AG08396 (cell line): ENCODE data around the gene ACSF3.

Experiments
- DNase-seq: peaks from one replicate; pipeline ENCODE4 v3.0.0; 2012; ENCODE audit warnings: low spot score, mixed read lengths

Gene ACSF3

DNA sequence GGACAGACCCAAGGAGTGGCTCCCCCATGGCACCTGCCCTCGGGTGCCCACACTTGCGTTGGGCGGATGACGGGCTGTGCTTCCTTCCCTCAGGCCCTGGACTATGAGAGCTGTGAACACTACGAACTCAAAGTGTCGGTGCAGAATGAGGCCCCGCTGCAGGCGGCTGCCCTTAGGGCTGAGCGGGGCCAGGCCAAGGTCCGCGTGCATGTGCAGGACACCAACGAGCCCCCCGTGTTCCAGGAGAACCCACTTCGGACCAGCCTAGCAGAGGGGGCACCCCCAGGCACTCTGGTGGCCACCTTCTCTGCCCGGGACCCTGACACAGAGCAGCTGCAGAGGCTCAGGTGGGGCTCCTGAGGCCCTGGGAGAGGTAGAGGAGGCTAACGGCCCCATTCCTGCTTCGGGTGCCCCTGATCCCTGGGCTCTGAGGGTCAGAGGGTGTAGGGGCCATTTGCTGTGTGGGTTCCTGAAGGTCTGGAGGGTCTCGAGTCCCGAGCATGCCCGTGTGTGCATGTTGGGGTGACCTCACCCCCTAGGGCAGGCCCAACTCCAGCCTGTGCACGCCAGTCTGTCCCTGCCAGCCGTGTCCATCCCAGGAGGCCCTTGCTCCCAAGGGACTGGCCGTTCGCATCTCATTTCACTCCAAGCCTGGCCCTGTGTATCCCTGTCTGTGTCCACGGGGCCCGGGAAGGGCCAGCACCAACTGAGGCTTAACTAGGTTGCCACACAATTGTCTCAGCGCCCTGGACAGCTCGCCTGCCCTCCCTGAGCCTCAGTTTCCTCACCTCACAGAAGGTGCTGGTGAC lies 96.7 kb downstream of the ACSF3 start:
- DNase-seq: no peak

DNA sequence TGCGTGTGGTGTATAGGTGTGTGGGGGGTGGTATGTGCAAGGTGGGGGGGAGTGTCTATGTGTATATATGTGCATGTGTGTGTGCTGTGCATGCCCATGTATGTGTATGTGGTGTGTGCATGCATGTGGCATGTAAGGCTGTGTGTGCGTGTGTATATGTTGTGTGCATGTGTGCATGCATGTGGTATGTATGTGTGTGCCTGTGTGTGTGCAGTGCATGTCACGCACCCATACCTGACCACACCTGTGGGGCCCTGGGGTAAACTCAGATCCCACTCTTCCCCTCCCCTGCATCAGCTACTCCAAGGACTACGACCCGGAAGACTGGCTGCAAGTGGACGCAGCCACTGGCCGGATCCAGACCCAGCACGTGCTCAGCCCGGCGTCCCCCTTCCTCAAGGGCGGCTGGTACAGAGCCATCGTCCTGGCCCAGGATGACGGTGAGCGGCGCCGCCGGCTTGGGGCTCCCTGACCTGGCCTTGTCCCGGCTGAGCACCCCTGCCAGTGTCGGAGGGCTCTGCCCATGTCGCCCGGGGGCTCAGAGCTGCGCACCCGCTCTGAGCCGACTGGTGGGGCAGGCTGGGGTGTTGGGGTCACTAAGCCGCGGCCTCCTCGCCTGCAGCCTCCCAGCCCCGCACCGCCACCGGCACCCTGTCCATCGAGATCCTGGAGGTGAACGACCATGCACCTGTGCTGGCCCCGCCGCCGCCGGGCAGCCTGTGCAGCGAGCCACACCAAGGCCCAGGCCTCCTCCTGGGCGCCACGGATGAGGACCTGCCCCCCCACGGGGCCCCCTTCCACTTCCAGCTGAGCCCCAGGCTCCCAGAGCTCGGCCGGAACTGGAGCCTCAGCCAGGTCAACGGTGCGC lies 97.6 kb downstream of the ACSF3 start:
- DNase-seq: no peak

DNA sequence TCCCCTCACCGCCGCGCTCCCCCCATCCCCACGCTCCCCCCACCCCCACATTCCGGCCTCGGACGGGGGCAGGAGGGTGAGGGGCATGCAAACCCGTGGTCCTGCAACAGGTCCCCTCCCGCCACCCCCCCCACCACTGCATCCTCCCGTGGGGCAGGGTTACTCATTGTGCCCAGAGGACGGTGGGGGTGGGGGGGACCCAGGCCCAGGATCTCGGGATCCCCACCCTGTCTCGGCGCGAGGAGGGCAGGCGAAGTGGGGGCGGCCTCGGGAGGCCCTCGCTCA lies 98.2 kb downstream of the ACSF3 start:
- DNase-seq: no peak

DNA sequence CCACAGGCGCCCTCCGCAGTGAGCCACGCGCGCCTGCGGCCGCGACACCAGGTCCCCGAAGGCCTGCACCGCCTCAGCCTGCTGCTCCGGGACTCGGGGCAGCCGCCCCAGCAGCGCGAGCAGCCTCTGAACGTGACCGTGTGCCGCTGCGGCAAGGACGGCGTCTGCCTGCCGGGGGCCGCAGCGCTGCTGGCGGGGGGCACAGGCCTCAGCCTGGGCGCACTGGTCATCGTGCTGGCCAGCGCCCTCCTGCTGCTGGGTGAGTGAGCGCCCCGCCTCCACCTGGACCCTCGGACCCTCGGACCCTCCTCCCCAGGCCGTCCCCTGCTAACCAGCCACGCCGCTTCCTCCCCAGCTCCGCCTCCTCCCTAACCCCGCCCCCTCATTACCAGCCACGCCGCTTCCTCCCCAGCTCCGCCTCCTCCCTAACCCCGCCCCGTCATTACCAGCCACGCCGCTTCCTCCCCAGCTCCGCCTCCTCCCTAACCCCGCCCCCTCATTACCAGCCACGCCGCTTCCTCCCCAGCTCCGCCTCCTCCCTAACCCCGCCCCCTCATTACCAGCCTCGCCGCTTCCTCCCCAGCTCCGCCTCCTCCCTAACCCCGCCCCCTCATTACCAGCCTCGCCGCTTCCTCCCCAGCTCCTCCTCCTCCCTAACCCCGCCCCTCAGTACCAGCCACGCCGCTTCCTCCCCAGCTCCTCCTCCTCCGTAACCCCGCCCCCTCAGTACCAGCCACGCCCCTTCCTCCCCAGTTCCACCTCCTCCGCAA lies 98.7 kb downstream of the ACSF3 start:
- DNase-seq: peak; percentile 91

DNA sequence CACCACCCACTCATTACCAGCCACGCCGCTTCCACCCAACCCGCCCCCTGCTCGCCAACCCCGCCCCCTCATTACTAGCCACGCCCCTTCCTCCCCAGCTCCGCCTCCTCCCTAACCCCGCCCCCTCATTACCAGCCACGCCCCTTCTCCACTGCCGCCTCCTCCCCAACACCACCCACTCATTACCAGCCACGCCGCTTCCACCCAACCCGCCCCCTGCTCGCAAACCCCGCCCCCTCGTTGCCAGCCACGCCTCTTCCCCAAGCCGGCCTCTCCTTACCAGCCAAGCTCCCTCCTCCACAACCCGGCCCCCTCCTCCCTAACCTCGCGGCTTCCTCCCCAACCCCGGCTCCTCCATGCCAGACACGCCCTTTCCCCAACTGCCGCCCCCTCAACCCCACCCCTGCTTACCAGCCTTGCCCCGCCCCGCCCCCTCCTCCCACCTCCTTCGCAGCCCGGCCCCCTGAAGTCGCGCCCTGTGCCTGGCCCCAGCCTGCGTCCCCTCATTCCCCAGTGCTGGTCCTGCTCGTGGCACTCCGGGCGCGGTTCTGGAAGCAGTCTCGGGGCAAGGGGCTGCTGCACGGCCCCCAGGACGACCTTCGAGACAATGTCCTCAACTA lies 99.4 kb downstream of the ACSF3 start:
- peak; percentile 92 for DNase-seq

DNA sequence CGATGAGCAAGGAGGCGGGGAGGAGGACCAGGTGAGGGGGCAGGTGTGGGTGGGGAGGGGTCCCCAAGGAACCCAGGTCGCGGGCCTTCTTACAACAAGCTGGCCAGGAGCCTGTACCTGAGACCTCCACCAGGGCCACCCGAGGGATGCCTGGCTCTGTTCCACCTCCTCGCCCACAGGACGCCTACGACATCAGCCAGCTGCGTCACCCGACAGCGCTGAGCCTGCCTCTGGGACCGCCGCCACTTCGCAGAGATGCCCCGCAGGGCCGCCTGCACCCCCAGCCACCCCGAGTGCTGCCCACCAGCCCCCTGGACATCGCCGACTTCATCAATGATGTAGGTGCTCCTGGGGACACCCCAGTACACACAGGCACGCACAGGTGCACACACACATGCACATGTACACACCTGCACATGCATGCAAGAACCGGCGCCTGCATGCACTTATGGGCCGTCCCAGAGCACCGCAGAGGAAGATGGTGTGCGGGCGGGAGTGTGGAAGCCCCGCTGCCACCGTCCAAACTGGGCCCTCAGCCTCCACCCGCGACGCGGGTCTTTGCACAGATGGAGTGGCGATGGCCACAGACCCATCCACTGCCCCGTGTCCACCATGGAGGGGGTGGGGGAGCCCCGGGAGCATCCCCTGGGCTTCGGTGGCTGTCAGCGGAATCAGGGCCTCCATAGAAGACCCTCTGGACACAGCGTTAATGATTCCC lies 100.1 kb downstream of the ACSF3 start:
- DNase-seq: no peak

DNA sequence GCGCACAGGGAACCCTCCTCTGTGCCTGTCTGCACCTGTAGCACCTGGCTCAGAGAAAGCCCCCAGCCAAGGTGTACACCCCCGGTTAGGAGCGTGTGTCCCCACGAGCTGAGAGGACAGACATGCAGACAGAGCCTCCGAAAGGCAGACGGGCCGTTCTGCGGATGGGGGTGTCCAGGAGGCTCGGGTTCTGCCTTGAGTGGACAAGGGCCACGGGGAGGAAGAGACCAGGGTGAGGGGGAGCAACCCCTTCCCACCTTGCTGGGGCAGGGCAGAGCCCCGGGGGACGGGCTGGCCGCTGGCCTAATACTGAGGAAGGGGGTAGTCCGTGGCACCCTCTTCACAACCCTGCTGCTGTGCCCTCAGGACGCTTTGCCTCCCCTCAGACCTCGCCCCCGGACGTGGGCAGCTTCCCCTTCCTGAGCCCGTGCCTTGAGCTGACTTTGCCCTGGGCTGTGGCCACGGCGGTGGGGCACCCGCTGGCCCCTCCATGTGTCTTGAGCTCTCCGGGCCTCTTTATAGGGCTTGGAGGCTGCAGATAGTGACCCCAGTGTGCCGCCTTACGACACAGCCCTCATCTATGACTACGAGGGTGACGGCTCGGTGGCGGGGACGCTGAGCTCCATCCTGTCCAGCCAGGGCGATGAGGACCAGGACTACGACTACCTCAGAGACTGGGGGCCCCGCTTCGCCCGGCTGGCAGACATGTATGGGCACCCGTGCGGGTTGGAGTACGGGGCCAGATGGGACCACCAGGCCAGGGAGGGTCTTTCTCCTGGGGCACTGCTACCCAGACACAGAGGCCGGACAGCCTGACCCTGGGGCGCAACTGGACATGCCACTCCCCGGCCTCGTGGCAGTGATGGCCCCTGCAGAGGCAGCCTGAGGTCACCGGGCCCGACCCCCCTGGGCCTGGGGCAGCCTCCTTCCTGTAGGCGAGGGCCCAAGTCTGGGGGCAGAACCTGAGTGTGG lies 101.0 kb downstream of the ACSF3 start:
- no peak for DNase-seq

DNA sequence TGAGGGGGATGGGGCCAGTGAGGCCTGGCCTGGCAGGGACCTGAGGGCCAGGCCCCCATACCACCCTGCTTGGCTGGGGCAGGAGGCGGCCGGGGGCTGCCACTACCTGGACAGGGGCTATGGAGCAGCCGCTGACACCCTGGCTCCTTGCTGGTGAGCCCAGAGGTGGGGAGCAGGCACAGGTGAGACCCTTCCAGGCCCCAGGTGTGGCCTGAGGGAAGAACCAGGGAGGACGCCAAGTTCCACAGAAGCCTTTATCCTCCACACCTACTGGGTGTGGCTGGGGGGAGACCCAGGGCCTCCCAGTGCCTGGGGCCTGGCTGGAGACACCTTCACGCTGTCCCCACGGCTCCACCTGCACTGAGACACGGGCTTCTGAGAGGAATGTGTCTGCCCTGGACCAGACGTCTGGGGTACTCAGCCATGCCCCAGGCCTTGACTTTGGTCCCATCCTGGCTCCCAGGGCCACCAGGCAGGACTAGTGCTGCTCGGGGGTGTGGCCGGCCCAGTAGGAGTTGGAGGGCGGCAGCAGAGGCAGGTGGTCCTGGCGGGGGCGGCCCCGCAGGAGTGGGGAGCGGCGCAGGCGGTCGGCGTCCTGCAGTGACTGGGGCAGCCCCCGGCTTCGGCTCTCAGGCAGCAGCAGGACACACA lies 102.0 kb downstream of the ACSF3 start:
- DNase-seq: no peak

DNA sequence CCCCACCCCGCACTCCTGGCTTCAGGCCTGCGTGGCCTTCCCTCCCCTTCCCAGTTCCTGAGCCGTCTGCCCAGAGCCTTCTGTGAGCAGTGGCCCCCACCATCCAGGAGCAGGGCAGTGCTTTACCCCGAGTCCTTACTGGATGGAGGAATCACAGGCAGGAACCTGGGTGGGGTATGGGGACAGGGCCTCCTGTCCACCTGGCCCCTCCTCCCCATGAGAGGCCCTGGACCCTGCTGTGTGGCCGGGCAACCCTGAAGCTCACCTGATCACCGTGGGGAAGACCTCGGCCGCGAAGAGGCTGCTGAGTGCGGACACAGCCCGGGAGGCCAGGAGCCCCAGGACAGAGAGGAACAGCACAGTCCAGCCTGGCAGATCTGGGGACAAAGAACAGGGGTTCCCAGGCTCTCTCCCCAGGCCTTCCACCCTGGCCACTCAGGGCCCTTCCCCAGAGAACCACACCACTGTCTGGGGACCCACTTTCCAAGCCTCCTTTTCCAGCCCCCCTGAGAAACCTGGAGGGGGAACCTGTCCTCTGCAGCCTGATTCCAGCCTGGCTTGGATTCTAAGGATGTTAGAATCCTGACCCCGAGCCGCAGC lies 103.5 kb downstream of the ACSF3 start:
- DNase-seq: no peak

DNA sequence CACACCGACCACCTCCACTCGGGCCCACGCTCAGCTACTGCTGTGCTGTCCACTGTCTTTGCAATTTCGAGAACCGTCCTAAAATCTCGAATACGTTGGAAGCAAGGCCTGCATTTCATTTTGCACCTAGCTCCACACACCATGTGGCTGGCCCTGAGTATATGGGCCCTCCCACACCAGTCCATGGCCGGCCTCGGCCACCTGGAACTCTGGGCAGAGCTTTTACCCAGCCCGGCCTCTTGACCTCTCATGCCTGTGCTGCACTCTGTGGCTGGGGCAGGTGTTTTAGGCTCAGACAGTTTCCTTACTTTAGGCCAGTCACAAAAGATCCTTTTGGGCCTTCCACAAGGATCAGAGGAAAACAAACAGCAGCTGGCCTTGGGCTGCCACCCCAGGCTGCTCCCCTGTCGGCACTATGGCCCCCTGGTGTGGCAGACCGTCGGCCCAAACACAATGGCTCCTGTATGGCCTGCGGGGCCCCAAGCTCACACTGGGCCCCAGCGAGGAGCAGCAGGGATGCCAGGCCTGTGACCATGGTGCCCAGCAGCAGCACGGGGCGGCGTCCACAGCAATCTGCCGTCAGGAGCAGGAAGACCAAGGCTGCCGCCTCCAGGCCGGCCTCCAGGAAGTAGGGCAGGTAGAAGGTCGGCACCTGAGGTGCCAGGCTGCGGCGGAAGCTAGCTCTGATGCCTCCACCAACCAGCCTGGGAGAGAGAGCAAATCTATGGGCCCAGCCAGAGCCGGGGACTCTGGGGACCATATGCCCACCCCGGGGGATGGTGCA lies 104.2 kb downstream of the ACSF3 start:
- DNase-seq: no peak

DNA sequence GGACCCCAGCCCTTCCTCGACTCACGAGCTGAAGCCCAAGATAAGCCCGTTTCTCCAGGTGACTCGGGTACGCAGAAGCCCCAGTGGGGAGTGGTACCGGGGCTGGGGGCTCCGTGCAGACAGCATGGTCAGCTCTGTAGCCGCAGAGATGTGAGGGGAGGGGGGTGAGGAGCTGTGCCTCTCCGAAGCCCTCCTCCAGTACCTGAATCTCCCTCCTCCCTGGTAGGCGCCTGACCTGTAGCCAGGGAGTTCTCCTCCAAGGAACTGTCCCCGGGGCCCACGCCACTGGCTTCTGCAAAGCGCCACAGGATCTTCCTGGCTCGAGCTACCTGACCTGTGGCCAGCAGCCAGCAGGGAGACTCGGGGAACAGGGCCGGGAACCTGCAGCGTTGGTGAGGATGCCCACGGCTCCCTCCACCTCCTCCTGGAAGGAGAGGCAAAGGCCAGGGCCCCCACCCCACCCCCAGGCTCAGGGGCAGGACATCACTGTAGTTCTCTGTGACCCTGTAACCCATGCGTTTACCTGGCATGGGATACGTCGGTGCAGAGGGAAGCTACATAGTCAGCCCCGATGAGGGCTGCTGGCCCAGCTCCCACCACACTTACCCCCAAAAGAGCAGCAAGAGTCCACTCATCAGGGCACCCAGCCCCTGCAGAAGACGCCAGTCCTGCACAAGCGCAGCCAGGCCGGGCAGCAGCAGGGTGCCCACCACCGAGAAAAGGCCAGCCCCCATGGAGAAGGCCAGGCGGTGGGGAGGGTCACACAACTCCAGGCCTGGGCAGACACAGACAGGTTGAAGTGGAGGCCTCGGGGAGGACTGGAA lies 105.0 kb downstream of the ACSF3 start:
- DNase-seq: no peak

DNA sequence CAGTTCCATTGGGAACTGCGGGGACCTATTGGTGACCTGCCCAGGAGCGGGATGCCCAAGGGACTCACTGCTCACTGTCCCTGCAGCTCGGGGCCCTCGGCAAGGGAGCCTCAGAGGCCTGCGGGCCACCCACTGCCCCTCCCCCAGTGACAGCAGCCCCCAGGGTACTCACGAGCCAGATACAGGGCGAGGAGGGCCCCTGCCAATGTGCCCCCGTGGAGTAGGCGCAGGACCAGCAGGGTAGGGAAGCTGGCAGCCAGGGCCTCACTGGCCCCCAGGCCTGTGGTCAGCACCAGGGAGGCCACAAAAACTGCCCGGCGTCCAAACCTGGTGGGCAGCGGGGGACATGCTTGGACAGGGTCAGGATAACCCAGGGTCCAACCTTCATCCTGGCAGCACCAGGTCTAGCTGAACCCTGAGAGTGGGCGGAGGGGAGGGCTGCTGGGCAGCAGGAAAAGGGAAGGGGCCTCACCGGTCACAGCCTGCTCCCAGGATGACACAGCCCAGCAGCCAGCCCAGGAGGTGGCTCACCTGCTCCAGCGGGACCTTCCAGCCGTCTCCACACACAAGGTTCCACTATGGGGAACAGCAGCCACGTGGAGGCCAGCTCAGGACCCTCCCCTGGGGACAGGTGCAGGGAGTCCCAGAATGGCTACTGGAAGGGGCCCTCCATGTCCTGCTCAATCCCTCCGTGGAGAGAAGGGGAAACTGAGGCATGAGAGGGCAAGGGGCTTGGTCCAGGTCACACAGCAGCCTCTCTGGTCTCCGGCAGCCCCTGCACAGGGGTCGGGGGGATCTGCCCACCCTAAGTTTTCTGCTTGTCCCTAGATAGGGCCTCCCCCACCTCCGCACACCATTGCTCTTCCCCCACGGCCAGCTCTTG lies 105.8 kb downstream of the ACSF3 start:
- DNase-seq: no peak

DNA sequence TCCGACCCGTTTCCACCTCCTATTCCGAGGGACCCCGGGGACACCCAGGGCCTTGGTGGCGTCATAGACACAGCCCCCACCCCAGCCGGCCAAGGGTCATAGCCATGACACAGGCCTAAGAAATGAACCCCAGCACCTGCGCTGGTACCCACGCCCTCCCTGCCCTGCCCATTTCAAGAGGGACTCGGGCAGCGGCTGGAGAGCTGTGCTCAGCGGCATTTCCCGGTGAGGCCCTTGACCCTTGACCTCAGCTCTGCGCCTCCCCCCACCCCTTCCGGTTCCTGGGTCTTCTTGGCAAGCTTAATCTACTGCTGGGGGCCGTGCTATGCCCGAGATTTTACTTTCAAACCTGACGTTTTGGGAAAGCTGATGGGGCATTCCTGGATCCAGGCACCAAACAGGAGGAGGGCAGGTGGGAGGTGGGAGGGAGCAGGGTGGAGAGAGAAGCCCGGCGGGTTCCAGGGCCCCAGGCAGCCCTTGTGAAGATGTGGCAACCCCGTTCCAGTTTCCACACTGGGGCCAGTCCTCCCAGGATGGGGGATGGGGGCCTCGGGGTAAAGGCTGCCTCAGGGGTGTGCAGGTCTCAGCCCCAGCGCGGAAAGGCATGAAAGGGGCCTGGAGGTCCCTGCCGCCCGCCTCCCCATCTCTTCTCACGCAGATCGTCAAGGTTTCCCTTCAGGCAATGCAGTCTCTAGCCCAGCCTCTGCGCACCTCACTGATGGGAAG lies 106.6 kb downstream of the ACSF3 start, which contains the start of gene SLC22A31:
Gene SLC22A31 (minus strand): TSS at position 414 of the 726 bp plus-strand sequence. CDS start 36 bp downstream, at position 378.
- DNase-seq: peak; percentile 20

DNA sequence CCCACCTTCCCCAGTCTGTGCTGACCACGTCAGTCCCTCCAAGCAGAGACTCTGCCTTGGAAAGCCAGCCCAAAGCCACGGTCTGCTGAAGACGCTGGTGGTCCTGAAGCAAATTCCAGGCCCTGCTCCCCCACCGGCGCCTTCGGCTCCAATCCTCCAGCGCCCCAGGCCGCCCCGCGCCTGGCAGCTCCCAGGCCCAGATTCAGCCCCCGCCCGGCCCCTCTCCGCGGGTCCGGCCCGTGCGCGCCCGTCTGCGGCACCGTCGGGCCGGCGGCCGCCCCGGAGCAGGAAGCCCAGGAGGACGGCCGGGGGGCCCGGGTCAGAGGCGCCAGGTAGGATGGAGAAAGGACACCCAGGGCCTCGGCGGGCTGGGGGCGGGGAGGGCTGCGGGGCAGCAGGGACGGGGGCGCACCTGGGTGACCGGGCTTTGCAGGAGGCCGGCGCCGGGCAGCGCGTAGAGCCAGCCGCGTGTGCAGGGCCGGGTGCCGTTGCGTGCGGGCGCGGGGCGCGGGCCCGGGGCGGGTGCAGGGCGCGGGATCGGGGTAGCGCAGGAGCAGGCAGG lies 107.3 kb downstream of the ACSF3 start:
- DNase-seq: peak; percentile 10
